Aorta (tissue), 5 donors: Measurements from ENCODE around the gene AKAP7. TPM values are rescaled to one million over a fixed set of nuclear protein-coding genes. Genes with fewer than 3 reads are reported as not detected.
"Not testable (repeated sequence)": the region's sequence is repeated elsewhere in the genome, so short reads cannot be mapped to it uniquely, and the experiment has no call there.

Source experiments
- ATAC-seq: fragments of 200-7000 bp; cut with Tn5 transposase; one replicate; pipeline ENCODE4 v1.9.1; 2022; ENCODE audit warnings: moderate library complexity; ENCODE audit not compliant: low FRiP score
- DNase-seq, 2 donors: peaks; one replicate each; pipeline ENCODE4 v3.0.0-alpha.2; 2020
- H3K27ac ChIP-seq, 2 donors: one replicate each; pipeline ENCODE4 v1.5.1; 2013; ENCODE audit warnings: low read length in 2 of 2, mild to moderate bottlenecking in 2 of 2, moderate library complexity in 2 of 2, control low read depth in 1 of 2, inconsistent platforms in 1 of 2, low read depth in 1 of 2
- H3K27me3 ChIP-seq, 2 donors: one replicate each; pipeline ENCODE4 v1.6.1; 2013; ENCODE audit warnings: control low read depth in 1 of 2, low read length in 1 of 2, mild to moderate bottlenecking in 1 of 2, moderate library complexity in 1 of 2; ENCODE audit not compliant: insufficient read depth in 2 of 2, control insufficient read depth in 1 of 2
- H3K36me3 ChIP-seq, 2 donors: one replicate each; pipeline ENCODE4 v1.6.1; 2013; ENCODE audit warnings: control low read depth in 1 of 2, low read length in 1 of 2, mild to moderate bottlenecking in 1 of 2; ENCODE audit not compliant: insufficient read depth in 2 of 2, control insufficient read depth in 1 of 2
- H3K4me1 ChIP-seq, 2 donors: one replicate each; pipeline ENCODE4 v1.6.1; 2013; ENCODE audit warnings: low read length in 2 of 2, control low read depth in 1 of 2, mild to moderate bottlenecking in 1 of 2, moderate library complexity in 1 of 2; ENCODE audit not compliant: insufficient read depth in 2 of 2, control insufficient read depth in 1 of 2
- H3K4me3 ChIP-seq, 2 donors: one replicate each; pipeline ENCODE4 v1.5.1; 2013; ENCODE audit warnings: low read length in 2 of 2, control low read depth in 1 of 2, mild to moderate bottlenecking in 1 of 2
- H3K9me3 ChIP-seq: one replicate; pipeline ENCODE4 v1.6.1; 2013; ENCODE audit warnings: mild to moderate bottlenecking, low read length; ENCODE audit not compliant: control insufficient read depth
- WGBS, 2 donors: extraction: QIAGEN DNeasy Blood & Tissue Kit; methylation state at CpG; one replicate each; pipeline ENCODE4 v1.1.7; 2013; 5-methylcytosine and 5-hydroxymethylcytosine counted together
- intact Hi-C, 2 donors: fragments of 100-400 bp; cut with DNase I; formaldehyde crosslinking; loops; one replicate each; pipeline versions ENCODE4 v1.14.2 to v1.15.0; 2022
- polyA plus RNA-seq, 2 donors: library from polyadenylated mRNA; stranded (reverse); fragments of 200-250 nt; gene quantifications; one replicate each; pipeline ENCODE4 v1.2.3, GENCODE V29; 2013
- total RNA-seq, 2 donors: library from RNA; stranded (reverse); fragmentation: NEBNext Ultra II Directional; extraction: Animal tissue kit (Norgen Biotek cat#: 25700); gene quantifications; one replicate each; pipeline ENCODE4 v1.2.1, GENCODE V29; 2021
- donor health status: healthy with polysubstance abuse.
- donor health status: Bipolar disorder and iron deficiency.
- donor health status: DM: no; HTN: no; CAD: no.
- donor health status: DM: no; HTN: no; CAD: no.
- donor health status: DM: yes; HTN: yes; CAD: no.

AKAP7 gene
- total and polyA plus RNA-seq, 4 donors = 5.4 to 9.1 (median 7.6) TPM

- ATAC-seq (no peak), DNase-seq (no peak)
These were observed 123.7 kb downstream of the AKAP7 start for GRCh38 chr6:131258816-131259476.

GRCh38 chr6:131260960-131261359, 125.7 kb downstream of the AKAP7 start:
- H3K27ac ChIP-seq, H3K27me3 ChIP-seq, H3K4me3 ChIP-seq, DNase-seq, intact Hi-C loops, H3K4me1 ChIP-seq, H3K36me3 ChIP-seq, H3K9me3 ChIP-seq, ATAC-seq: not testable (repeated sequence)
- WGBS, 2 donors = 96 to 97% methylated on average over 6 of the region's 6 CpGs

More at GRCh38 chr6:131258816-131259476, 123.7 kb downstream of the AKAP7 start:
- 18 to 29% methylated on average over 4 of the region's 4 CpGs for WGBS, 2 donors
- H3K27ac ChIP-seq = no peak overlapping the region
- H3K4me3 ChIP-seq = no peak overlapping the region
- no peaks in the 10 kb centered on the region for H3K27me3 ChIP-seq
- no peaks in the 10 kb centered on the region for H3K4me1 ChIP-seq
- H3K36me3 ChIP-seq = peaks cover 0 to 4% of the 10 kb centered on the region in 2 donors
- no peaks in the 10 kb centered on the region for H3K9me3 ChIP-seq
- intact Hi-C loops = no loop called here

GRCh38 chr6:131262060-131262459, 126.8 kb downstream of the AKAP7 start:
- no peak for ATAC-seq
- 93 to 95% methylated on average over 3 of the region's 3 CpGs for WGBS, 2 donors
- H3K27ac ChIP-seq = no peak overlapping the region

GRCh38 chr6:131265939-131266338, 130.7 kb downstream of the AKAP7 start:
- 75 to 77% methylated on average over 4 of the region's 4 CpGs for WGBS, 2 donors

More at GRCh38 chr6:131262060-131262459, 126.8 kb downstream of the AKAP7 start:
- Histone ChIP-seq H3K4me3 (no peak overlapping the region), H3K27me3 (no peaks in the 10 kb centered on the region), H3K9me3 (no peaks in the 10 kb centered on the region), H3K36me3 (peaks cover 0 to 4% of the 10 kb centered on the region in 2 donors), H3K4me1 (no peaks in the 10 kb centered on the region)
- intact Hi-C loops = no loop called here
- DNase-seq = no peak

GRCh38 chr6:131268303-131268702, 133.0 kb downstream of the AKAP7 start:
- WGBS, 2 donors = 96 to 97% methylated on average over 5 of the region's 5 CpGs
- no peak overlapping the region for H3K27ac ChIP-seq
- no peaks in the 10 kb centered on the region for H3K4me1 ChIP-seq
- H3K36me3 ChIP-seq = peaks cover 0 to 2% of the 10 kb centered on the region in 2 donors
- no peak for ATAC-seq
- DNase-seq = no peak
- no peak overlapping the region for H3K4me3 ChIP-seq
- intact Hi-C loops = no loop called here
- peaks cover 3% of the 10 kb centered on the region for H3K9me3 ChIP-seq
- H3K27me3 ChIP-seq = no peaks in the 10 kb centered on the region

More at GRCh38 chr6:131265939-131266338, 130.7 kb downstream of the AKAP7 start:
- intact Hi-C loops = no loop called here
- H3K27me3 ChIP-seq = no peaks in the 10 kb centered on the region
- DNase-seq = no peak
- peaks cover 3% of the 10 kb centered on the region for H3K9me3 ChIP-seq
- H3K4me3 ChIP-seq = no peak overlapping the region
- no peak overlapping the region for H3K27ac ChIP-seq
- no peak for ATAC-seq
- H3K4me1 ChIP-seq = no peaks in the 10 kb centered on the region
- peaks cover 2 to 4% of the 10 kb centered on the region in 2 donors for H3K36me3 ChIP-seq

GRCh38 chr6:131269565-131270391, 134.5 kb downstream of the AKAP7 start:
- H3K9me3 ChIP-seq = peaks cover 3% of the 10 kb centered on the region
- H3K36me3 ChIP-seq = peaks cover 0 to 2% of the 10 kb centered on the region in 2 donors
- H3K4me3 ChIP-seq = no peak overlapping the region
- WGBS, 2 donors = 97 to 98% methylated on average over 3 of the region's 3 CpGs
- H3K27me3 ChIP-seq = no peaks in the 10 kb centered on the region
- H3K27ac ChIP-seq = no peak overlapping the region
- no peak for ATAC-seq
- intact Hi-C loops = no loop called here
- no peaks in the 10 kb centered on the region for H3K4me1 ChIP-seq
- DNase-seq = no peak

GRCh38 chr6:131270534-131270933, 135.3 kb downstream of the AKAP7 start:
- DNase-seq (no peak), ATAC-seq (no peak)
- no peak overlapping the region for H3K4me3 ChIP-seq
- H3K27me3 ChIP-seq = no peaks in the 10 kb centered on the region
- H3K27ac ChIP-seq = no peak overlapping the region
- 98% methylated on average over 3 of the region's 3 CpGs for WGBS, 2 donors
- H3K36me3 ChIP-seq = peaks cover 0 to 2% of the 10 kb centered on the region in 2 donors
- H3K4me1 ChIP-seq = no peaks in the 10 kb centered on the region
- peaks cover 3% of the 10 kb centered on the region for H3K9me3 ChIP-seq
- intact Hi-C loops = no loop called here

- Histone ChIP-seq H3K27me3 (no peaks in the 10 kb centered on the region), H3K4me3 (no peak overlapping the region), H3K4me1 (no peaks in the 10 kb centered on the region), H3K9me3 (no peaks in the 10 kb centered on the region), H3K27ac (no peak overlapping the region), H3K36me3 (no peaks in the 10 kb centered on the region)
- intact Hi-C loops = no loop called here
- WGBS, 2 donors = 98 to 99% methylated on average over 4 of the region's 4 CpGs
- DNase-seq (no peak), ATAC-seq (no peak)
These were observed 140.0 kb downstream of the AKAP7 start for GRCh38 chr6:131275273-131275672.
